Peyer's patch (tissue), 4 donors: Measurements from ENCODE around the gene APOM. TPM values are rescaled to one million over a fixed set of nuclear protein-coding genes. Genes with fewer than 3 reads are reported as not detected.

Experiments used
- DNase-seq, 3 donors: peaks; one replicate each; pipeline ENCODE4 v3.0.0-alpha.2; 2017 to 2019
- H3K27ac ChIP-seq, 4 donors: fragments of 200-600 bp; sonication (generic); one replicate each; pipeline ENCODE4 v1.5.1; 2016 to 2019
- H3K27me3 ChIP-seq, 2 donors: fragments of 200-600 bp; sonication (generic); one replicate each; pipeline ENCODE4 v1.5.1; 2019
- H3K36me3 ChIP-seq, 3 donors: fragments of 200-600 bp; sonication (generic); one replicate each; pipeline ENCODE4 v1.5.1; 2016 to 2019
- H3K4me1 ChIP-seq, 4 donors: fragments of 200-600 bp; sonication (generic); one replicate each; pipeline ENCODE4 v1.5.1; 2016 to 2019
- H3K4me3 ChIP-seq, 4 donors: fragments of 200-600 bp; sonication (generic); 1 replicate in 3 of 4; 2 replicates in 1 of 4; pipeline ENCODE4 v1.5.1; 2016 to 2019; ENCODE audit warnings: mild to moderate bottlenecking in 1 of 4
- H3K9me3 ChIP-seq, 4 donors: fragments of 200-600 bp; sonication (generic); one replicate each; pipeline ENCODE4 v1.5.1; 2016 to 2019; ENCODE audit warnings: mild to moderate bottlenecking in 1 of 4
- POLR2A ChIP-seq, 2 donors: fragments of 450-650 bp; IDR thresholded peaks; one replicate each; pipeline ENCODE4 v1.5.1; 2017; ENCODE audit warnings: antibody characterized with exemption in 2 of 2, mild to moderate bottlenecking in 2 of 2, moderate library complexity in 2 of 2
- small RNA-seq, 2 donors: library from RNA; depleted of rRNA; stranded (forward); fragments of <200 nt; gene quantifications; one replicate each; pipeline ENCODE3, GENCODE V24; 2016
- total RNA-seq, 4 donors: library from RNA; depleted of rRNA; stranded (reverse); fragments of >200 nt; gene quantifications; one replicate each; pipeline ENCODE4 v1.1.0, GENCODE V29; 2016
- TF ChIP-seq, protein P1 (sequence below), 6 experiments: fragments of 450-650 bp in 4 of 6; fragments of 200-600 bp in 2 of 6; sonication (generic) in 1 of 6; IDR thresholded peaks; one replicate each; pipeline ENCODE4 v1.5.1; 2017 to 2019; ENCODE audit warnings: antibody characterized with exemption in 6 of 6, mild to moderate bottlenecking in 3 of 6, moderate library complexity in 1 of 6

The APOM gene
- total RNA-seq, 4 donors from 2014 or later: 10.0 to 34.9 (median 10.9) TPM; not detected in 1

DNA sequence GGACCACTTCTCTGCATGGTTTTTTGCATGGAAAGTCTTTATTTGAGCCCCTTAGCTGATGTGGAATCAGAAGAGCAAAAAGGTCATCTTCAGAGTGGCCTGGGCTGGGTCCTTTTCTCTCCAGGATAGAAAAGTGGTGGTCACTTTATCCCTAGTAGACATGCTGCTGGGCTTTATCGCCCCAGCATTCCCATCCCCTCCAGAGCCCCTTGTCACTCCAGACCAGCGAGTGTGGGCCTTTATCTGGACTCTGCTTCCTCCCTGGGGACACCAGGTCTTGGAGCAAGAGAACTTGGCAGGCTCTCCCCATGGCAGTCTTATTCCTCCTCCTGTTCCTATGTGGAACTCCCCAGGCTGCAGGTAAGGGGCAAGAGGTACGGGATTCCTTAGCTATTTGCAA is 50.9 kb downstream of the APOM start, which contains the start of gene LY6G6F:
Gene LY6G6F, plus strand, starts transcription at position 268 of the 400 bp plus-strand sequence. Its CDS starts 41 bp downstream, at position 309.
- no peaks in the 10 kb centered on the region for H3K27me3 ChIP-seq
- H3K27ac ChIP-seq: no peak within 1 kb of the TSS
- TF ChIP-seq POLR2A (IDR thresholded peaks at IDR 0.05): no peak
- TF ChIP-seq, protein P1, sequence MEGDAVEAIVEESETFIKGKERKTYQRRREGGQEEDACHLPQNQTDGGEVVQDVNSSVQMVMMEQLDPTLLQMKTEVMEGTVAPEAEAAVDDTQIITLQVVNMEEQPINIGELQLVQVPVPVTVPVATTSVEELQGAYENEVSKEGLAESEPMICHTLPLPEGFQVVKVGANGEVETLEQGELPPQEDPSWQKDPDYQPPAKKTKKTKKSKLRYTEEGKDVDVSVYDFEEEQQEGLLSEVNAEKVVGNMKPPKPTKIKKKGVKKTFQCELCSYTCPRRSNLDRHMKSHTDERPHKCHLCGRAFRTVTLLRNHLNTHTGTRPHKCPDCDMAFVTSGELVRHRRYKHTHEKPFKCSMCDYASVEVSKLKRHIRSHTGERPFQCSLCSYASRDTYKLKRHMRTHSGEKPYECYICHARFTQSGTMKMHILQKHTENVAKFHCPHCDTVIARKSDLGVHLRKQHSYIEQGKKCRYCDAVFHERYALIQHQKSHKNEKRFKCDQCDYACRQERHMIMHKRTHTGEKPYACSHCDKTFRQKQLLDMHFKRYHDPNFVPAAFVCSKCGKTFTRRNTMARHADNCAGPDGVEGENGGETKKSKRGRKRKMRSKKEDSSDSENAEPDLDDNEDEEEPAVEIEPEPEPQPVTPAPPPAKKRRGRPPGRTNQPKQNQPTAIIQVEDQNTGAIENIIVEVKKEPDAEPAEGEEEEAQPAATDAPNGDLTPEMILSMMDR (IDR thresholded peaks at IDR 0.05): no peak
- no peaks in the 10 kb centered on the region for H3K36me3 ChIP-seq
- peaks cover 0 to 19% (median 7%) of the 10 kb centered on the region in 4 donors for H3K4me1 ChIP-seq
- no peak for DNase-seq
- no peaks in the 10 kb centered on the region for H3K9me3 ChIP-seq
- H3K4me3 ChIP-seq: no peak within 1 kb of the TSS

GRCh38 chr6:31707701-31708100 is 52.0 kb downstream of the APOM start:
- no peak for TF ChIP-seq POLR2A (IDR thresholded peaks at IDR 0.05)
- TF ChIP-seq, protein P1 (IDR thresholded peaks at IDR 0.05): no peak
- no peaks in the 10 kb centered on the region for H3K36me3 ChIP-seq
- H3K4me3 ChIP-seq: no peak overlapping the region
- peaks cover 0 to 14% (median 0%) of the 10 kb centered on the region in 4 donors for H3K4me1 ChIP-seq
- H3K27ac ChIP-seq: no peak overlapping the region
- H3K9me3 ChIP-seq: no peaks in the 10 kb centered on the region
- no peaks in the 10 kb centered on the region for H3K27me3 ChIP-seq
- no peak for DNase-seq

Small RNAs within 50 kb of the gene (small RNA-seq; reads per million reads assigned to genes)
- gene MIR4646 (0 to 0.47 reads per million in 2 donors), gene MIR6832 (0 reads per million in 2 donors), gene RF00019 (0 reads per million in 2 donors), gene SNORA38 (9.9 to 24.7 reads per million in 2 donors), gene UQCRHP1 (0 reads per million in 2 donors)

Other genes with a start within 250 kb of the APOM start
- 1 to 10 TPM; 4.7 to 9.9 (median 8.0) TPM for gene MICB, start 157.7 kb upstream of the APOM start, total RNA-seq
- not detected for gene MCCD1, start 126.9 kb upstream of the APOM start, total RNA-seq
- 1,000 to 10,000 TPM in 1 of 4 donors, 100 to 1,000 TPM in 3; 161 to 1,087 (median 280) TPM for gene DDX39B, start 113.9 kb upstream of the APOM start, total RNA-seq
- gene ATP6V1G2, start 109.3 kb upstream of the APOM start, total RNA-seq: not detected
- gene NFKBIL1, start 108.3 kb upstream of the APOM start, total RNA-seq: 10 to 100 TPM; 20.0 to 34.5 (median 30.1) TPM
- not detected for gene LTA, start 83.6 kb upstream of the APOM start, total RNA-seq
- 1 to 10 TPM in 1 of 4 donors, under 1 TPM in 1, not detected in 2; 0.67 to 3.4 TPM for gene TNF, start 80.3 kb upstream of the APOM start, total RNA-seq
- gene LTB, start 73.5 kb upstream of the APOM start, total RNA-seq: 10 to 100 TPM in 1 of 4 donors, not detected in 3; 14.9 TPM
- gene LST1, start 69.6 kb upstream of the APOM start, total RNA-seq: 10 to 100 TPM in 1 of 4 donors, 1 to 10 TPM in 1, not detected in 2; 2.5 to 11.6 TPM
- gene NCR3, start 62.9 kb upstream of the APOM start, total RNA-seq: not detected
- gene AIF1, start 40.7 kb upstream of the APOM start, total RNA-seq: 100 to 1,000 TPM in 1 of 4 donors, 10 to 100 TPM in 1, 1 to 10 TPM in 2; 6.1 to 112 (median 11.2) TPM
- 100 to 1,000 TPM in 3 of 4 donors, 10 to 100 TPM in 1; 67.1 to 133 (median 126) TPM for gene PRRC2A, start 35.2 kb upstream of the APOM start, total RNA-seq
- 100 to 1,000 TPM; 242 to 421 (median 323) TPM for gene BAG6, start 3.2 kb upstream of the APOM start, total RNA-seq
- 10 to 100 TPM; 26.4 to 46.7 (median 37.2) TPM for gene C6orf47, start 4.9 kb downstream of the APOM start, total RNA-seq
- gene GPANK1, start 9.1 kb downstream of the APOM start, total RNA-seq: 10 to 100 TPM; 29.4 to 63.5 (median 41.9) TPM
- 100 to 1,000 TPM; 209 to 243 (median 227) TPM for gene CSNK2B, start 10.2 kb downstream of the APOM start, total RNA-seq
- 10 to 100 TPM in 3 of 4 donors, 1 to 10 TPM in 1; 7.2 to 25.6 (median 19.7) TPM for gene LY6G5B, start 14.1 kb downstream of the APOM start, total RNA-seq
- gene LY6G5C, start 25.2 kb downstream of the APOM start, total RNA-seq: not detected
- 10 to 100 TPM; 44.1 to 92.6 (median 63.1) TPM for gene ABHD16A, start 47.4 kb downstream of the APOM start, total RNA-seq
- not detected for gene LY6G6F, start 51.0 kb downstream of the APOM start, total RNA-seq
- gene LY6G6D, start 59.5 kb downstream of the APOM start, total RNA-seq: not detected
- gene LY6G6C, start 65.9 kb downstream of the APOM start, total RNA-seq: not detected
- not detected for gene MPIG6B, start 67.5 kb downstream of the APOM start, total RNA-seq
- 100 to 1,000 TPM in 1 of 4 donors, 10 to 100 TPM in 3; 25.6 to 136 (median 53.3) TPM for gene DDAH2, start 73.4 kb downstream of the APOM start, total RNA-seq
- 100 to 1,000 TPM; 207 to 307 (median 270) TPM for gene CLIC1, start 80.6 kb downstream of the APOM start, total RNA-seq
- gene MSH5, start 84.1 kb downstream of the APOM start, total RNA-seq: 10 to 100 TPM; 21.4 to 72.6 (median 46.1) TPM
- 10 to 100 TPM in 1 of 4 donors, 1 to 10 TPM in 3; 6.6 to 10.3 (median 9.5) TPM for gene SAPCD1, start 106.8 kb downstream of the APOM start, total RNA-seq
- 10 to 100 TPM in 3 of 4 donors, not detected in 1; 16.8 to 26.0 (median 19.7) TPM for gene VWA7, start 121.4 kb downstream of the APOM start, total RNA-seq
- 10 to 100 TPM; 33.9 to 53.6 (median 44.7) TPM for gene VARS1, start 139.9 kb downstream of the APOM start, total RNA-seq
- 10 to 100 TPM; 11.8 to 42.9 (median 19.1) TPM for gene LSM2, start 151.1 kb downstream of the APOM start, total RNA-seq
- gene HSPA1L, start 159.4 kb downstream of the APOM start, total RNA-seq: 1 to 10 TPM in 2 of 4 donors, under 1 TPM in 1, not detected in 1; 0.88 to 1.7 (median 1.5) TPM
- gene HSPA1A, start 159.6 kb downstream of the APOM start, total RNA-seq: 100 to 1,000 TPM in 1 of 4 donors, 10 to 100 TPM in 3; 38.1 to 123 (median 67.0) TPM
- 100 to 1,000 TPM in 3 of 4 donors, 10 to 100 TPM in 1; 85.7 to 199 (median 146) TPM for gene HSPA1B, start 171.8 kb downstream of the APOM start, total RNA-seq
- gene NEU1, start 206.9 kb downstream of the APOM start, total RNA-seq: 100 to 1,000 TPM in 1 of 4 donors, 10 to 100 TPM in 3; 11.6 to 100 (median 81.8) TPM
- gene SLC44A4, start 223.1 kb downstream of the APOM start, total RNA-seq: 100 to 1,000 TPM in 3 of 4 donors, 10 to 100 TPM in 1; 64.4 to 508 (median 436) TPM
- gene EHMT2, start 241.8 kb downstream of the APOM start, total RNA-seq: 10 to 100 TPM; 25.0 to 75.1 (median 50.6) TPM
- 1 to 10 TPM in 3 of 4 donors, not detected in 1; 1.0 to 5.0 (median 1.9) TPM for gene ZBTB12, start 246.2 kb downstream of the APOM start, total RNA-seq